ENCODE data around the gene SH2D2A.

The SH2D2A gene

GRCh38 chr1:156816561-156817328 is at the start of gene SH2D2A:
Gene SH2D2A (minus strand): TSS chr1:156816848. CDS start chr1:156816708, 140 bp downstream.
- no peak for DNase-seq (ENCODE audit: insufficient read length, low spot score)
- no peak for FAIRE-seq

- FAIRE-seq (no peak), DNase-seq (ENCODE audit: insufficient read length, low spot score) (no peak)
Measured at GRCh38 chr1:156865865-156866248, 49.2 kb upstream of the SH2D2A start.

DNA sequence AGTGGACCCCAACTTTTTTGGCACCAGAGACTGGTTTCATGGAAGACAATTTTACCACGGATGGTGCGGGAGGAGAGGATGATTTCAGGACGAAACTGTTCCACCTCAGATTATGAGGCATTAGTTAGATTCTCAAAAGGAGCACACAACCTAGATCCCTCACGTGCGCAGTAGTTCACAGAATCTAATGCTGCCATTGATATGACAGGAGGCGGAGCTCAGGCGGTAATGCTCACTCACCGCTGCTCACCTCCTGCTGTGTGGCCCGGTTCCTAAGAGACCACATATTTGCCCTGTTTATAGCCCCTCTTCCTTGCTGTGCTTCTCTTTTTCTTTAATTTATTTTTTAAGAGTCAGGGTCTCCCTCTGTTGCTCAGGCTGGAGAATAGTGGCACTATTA is 48.6 kb upstream of the SH2D2A start:
- no peak for FAIRE-seq
- no peak for DNase-seq (ENCODE audit: insufficient read length, low spot score)

DNA sequence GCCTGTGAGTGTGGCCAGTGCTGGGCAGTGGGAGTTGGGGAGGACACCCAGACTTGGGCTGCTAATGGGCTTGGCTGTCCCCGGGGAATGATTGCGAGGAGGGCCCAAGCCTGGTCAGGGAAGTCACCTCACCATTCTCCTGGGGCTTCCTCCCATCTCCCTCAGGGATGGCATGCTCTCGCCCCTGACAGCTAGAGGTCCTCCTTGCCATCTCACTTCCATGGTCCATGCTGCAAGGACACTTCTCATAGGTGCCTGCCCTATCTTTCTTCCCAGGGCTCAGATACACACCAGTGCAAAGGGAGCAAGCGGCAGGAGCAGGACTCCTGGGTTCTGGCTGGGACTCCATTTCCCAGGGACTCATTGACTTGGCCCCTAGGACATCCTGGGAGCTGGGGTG is 48.1 kb upstream of the SH2D2A start:
- FAIRE-seq, result no peak

GRCh38 chr1:156863631-156864030 is 47.0 kb upstream of the SH2D2A start:
- no peak for DNase-seq (ENCODE audit: insufficient read length, low spot score)
- no peak for FAIRE-seq

More for the DNA sequence above, 48.1 kb upstream of the SH2D2A start:
- DNase-seq (ENCODE audit: insufficient read length, low spot score), result no peak

DNA sequence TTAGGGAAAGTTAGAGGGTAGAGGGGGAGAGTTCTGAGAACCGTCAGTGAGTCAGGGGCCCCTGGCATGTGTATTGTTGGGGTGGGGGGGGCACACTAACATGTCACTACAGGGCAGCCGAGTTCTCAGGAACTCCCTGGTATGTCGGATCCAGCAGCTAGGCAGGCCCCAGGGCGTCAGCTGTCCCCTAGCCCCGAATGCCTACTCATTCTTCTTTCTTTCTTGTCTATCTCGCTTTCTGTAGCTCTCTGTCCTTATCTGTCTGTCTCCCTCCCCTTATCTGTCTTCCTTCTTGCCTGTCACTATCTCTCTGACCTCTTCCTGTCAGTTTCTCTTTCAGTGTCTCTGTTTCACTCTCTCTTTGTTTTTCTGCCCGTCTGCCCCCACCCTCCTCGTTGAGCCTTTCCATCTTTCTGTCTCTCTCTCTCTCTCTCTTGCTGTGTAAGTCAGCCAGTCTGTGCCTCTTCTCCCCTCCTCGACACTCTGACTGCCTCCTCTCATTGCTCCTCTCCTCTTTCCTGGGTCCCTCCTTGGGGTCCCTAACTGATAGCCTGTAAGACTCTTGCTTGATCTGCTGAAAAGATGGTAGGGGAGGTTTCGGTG is 46.5 kb upstream of the SH2D2A start:
- no peak for FAIRE-seq
- no peak for DNase-seq (ENCODE audit: insufficient read length, low spot score)

DNA sequence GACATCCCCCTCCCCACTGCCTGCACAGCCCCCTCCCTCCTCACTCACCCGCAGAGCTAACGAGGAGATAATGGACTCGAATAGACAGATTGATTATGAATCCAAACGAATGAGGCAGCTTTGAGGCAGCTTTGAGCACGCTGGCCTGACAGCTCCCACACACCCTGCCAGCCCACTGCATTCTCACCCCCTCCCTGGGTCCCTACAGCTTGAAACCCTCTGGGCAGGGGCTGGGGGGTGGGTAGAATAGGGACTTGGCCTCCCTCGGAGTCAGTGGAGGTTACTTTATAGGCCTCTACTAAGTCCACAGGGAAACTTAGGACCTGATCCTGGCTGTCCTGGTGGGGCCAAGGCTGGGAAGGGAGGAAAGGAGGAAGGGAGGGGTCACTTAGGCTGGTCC is 45.9 kb upstream of the SH2D2A start:
- FAIRE-seq, result no peak
- no peak for DNase-seq (ENCODE audit: insufficient read length, low spot score)

DNA sequence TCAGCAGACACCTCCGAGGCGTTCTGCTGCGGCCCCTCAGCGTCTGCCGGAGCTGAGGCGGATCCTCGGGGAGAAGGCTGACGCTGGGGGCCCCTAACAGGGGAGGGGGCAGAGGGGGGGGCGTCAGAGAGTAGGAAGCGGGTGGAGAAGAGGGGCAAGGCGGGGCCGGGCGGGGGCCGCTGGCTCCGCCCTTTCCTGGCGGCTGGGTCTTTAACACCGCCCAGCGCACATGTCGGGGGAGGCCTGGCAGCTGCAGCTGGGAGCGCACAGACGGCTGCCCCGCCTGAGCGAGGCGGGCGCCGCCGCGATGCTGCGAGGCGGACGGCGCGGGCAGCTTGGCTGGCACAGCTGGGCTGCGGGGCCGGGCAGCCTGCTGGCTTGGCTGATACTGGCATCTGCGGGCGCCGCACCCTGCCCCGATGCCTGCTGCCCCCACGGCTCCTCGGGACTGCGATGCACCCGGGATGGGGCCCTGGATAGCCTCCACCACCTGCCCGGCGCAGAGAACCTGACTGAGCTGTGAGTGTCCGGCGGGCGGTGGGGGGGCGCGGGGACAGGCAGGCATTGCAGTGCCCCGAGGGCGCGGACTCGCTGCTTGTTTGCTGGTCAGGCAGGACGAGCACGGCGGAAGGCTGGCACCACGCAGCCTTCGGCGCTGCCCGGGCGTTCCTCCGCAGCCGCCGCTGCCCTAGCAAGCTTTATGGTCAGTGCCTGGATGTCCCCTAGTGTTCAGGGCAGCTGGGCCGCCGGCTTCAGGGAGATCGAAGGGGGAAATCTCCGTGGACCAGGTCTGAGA is 44.2 kb upstream of the SH2D2A start, which contains the start of gene NTRK1:
NTRK1 (plus strand) TSS at position 238 of the 796 bp plus-strand sequence; CDS start at position 308, 70 bp downstream.
- no peak for FAIRE-seq
- peak; percentile 70 for DNase-seq (ENCODE audit: insufficient read length, low spot score)

GRCh38 chr1:156860113-156860627 is 43.5 kb upstream of the SH2D2A start:
- FAIRE-seq, result no peak
- DNase-seq (ENCODE audit: insufficient read length, low spot score), result peak; percentile 76

GRCh38 chr1:156859523-156860112 is 43.0 kb upstream of the SH2D2A start:
- peak; percentile 9 for DNase-seq (ENCODE audit: insufficient read length, low spot score)
- no peak for FAIRE-seq

DNA sequence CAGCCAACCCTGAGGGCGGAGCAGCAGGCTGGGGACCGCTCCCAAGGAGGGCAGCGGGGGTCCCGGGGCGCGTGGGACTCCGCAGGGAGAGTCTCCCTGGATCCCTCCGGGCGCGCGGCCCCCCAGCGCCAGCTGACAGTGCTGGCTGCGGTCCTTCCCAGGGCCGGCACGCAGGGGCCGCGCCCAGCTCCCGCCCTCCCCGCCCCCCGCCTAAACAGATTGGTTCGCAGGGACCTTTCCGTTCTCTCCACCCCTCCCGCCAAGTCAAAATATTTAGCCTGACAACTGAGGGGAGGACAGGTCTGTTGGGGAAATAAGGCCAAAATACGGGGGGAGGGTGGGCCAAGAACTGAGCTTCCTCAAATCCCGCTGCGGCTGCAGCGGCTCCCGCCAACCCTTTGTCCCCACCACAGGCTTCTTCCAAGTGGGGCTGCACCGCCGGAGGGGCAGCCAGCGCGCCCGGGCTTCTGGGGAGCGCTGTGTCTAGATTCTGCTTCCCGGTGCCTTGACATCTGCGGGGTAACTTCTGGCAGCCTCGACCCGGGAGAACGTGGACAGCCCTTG is 42.4 kb upstream of the SH2D2A start, which contains the start of gene INSRR:
INSRR (minus strand) TSS at position 159 of the 564 bp plus-strand sequence. CDS start 496 bp downstream, outside the sequence.
- no peak for FAIRE-seq
- no peak for DNase-seq (ENCODE audit: insufficient read length, low spot score)

DNA sequence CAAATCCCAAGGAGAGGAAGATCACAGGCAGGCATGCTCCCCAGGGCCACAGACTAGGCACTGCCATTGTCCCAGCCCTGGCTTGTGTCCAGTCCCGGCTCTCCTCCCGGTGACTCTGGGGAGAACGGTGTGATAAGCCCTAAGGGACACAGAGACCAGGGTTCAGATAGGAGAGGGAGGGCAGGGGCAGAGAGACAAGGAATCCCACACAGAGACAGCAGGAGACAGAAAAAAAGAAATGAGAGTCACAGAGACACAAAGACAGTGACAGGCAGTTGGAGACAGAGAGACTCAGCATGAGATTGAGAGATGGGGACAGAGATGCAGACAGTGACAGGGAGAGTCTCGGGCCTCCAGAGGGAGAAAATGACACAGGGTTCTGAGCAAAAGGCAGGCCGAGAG is 41.9 kb upstream of the SH2D2A start:
- DNase-seq (ENCODE audit: insufficient read length, low spot score), result no peak
- no peak for FAIRE-seq

- DNase-seq (ENCODE audit: insufficient read length, low spot score) (no peak), FAIRE-seq (no peak)
Measured at GRCh38 chr1:156857532-156857931, 40.9 kb upstream of the SH2D2A start.

DNA sequence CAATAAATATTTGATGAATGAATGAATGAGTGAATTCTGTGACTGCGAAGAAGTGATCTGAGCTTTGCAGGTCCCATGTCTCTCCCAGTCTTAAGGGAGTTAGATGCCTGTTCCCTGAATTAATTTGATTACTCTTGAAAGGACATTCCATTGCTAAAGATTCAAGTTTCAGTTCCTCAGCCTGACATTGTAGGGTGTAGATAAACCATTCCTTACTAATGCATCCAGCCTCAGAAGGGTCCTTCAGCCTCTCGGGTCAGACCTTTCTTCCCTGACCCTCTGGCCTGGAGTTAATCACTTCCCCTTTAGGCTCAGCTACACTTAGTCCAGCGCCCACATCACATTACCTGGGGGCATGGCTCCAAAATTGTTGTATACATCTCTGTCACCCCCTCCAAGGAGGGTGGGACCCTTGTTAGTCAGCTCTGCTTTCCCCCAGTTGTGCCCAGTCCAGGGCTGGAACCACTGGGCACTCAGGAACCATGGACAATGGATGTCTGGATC is 39.7 kb upstream of the SH2D2A start:
- no peak for DNase-seq (ENCODE audit: insufficient read length, low spot score)
- no peak for FAIRE-seq

GRCh38 chr1:156854634-156855033 is 38.0 kb upstream of the SH2D2A start:
- DNase-seq (ENCODE audit: insufficient read length, low spot score) (no peak), FAIRE-seq (no peak)

DNA sequence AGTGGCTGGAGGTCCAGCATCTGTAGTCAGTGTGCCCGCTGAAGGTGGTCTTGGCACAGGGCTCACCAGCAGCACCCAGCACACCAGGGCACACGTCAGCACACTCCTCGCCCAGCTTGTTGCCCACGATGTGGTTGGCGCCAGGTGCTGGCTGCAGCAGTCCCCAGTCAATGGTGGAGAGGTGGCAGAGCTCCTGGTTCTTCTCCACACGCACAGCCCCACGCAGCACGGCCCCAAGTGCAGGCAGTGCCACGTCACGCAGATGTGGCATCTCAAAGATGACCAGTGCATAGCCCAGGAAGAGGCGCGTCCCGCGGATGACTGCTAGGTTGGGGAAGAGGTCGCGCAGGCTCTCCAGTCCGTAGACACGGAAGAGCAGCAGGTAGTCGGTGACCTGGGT is 37.1 kb upstream of the SH2D2A start:
- DNase-seq (ENCODE audit: insufficient read length, low spot score) (no peak), FAIRE-seq (no peak)

DNA sequence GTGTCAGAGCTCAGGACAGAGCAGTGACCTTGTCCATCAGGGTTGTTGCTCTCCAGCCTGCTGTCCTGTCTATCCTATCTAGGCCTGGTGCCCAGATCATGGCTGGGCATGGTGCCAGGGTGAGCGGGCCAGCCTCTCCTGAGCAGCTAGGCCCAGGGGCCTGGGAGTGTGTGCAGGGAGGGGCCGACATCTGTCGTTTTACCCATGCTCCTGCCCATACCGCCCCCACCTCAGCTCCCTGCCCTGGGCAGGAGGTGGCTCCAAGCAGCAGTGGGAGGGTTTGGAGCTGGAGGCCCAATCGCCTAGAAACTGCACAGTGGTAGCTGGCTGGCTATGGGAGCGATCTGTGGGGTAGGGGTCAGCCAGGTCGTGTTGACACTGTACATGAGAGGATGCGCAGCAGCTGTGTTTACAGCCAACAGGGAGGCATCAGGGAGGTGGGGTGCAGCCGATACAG is 35.8 kb upstream of the SH2D2A start:
- peak; percentile 37 for DNase-seq (ENCODE audit: insufficient read length, low spot score)
- no peak for FAIRE-seq

GRCh38 chr1:156851779-156852417 is 35.2 kb upstream of the SH2D2A start:
- FAIRE-seq (no peak), DNase-seq (ENCODE audit: insufficient read length, low spot score) (no peak)

DNA sequence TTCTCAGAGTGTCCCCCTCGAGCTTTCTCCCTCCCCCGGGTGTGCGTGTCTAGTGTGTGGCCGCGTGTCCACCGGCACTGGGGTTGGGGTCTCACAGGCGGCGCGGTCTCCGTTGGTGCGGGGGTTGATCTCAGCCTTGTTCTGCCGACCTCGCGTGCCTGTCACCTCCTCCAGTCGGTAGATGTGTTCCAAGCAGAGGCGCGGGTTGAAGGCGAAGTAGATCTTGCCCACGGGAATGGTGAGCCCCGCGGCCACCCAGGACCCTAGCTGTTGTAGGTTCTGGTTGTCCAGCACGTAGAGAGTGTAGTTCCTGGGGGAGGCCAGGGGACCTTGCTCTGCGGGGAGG is 32.5 kb upstream of the SH2D2A start:
- no peak for FAIRE-seq
- DNase-seq (ENCODE audit: insufficient read length, low spot score), result no peak

Measured in HTR-8/SVneo (cell line).